Measurements from ENCODE around the gene ZDHHC24. TPM values are rescaled to one million over a fixed set of nuclear protein-coding genes. Genes with fewer than 3 reads are reported as not detected.

ZDHHC24 gene
- total RNA-seq, 4 donors from 2014 or later, result 0.29 to 11.9 (median 8.9) TPM

- no peaks in the 10 kb centered on the region for H3K36me3 ChIP-seq
- H3K27me3 ChIP-seq, result no peaks in the 10 kb centered on the region
- TF ChIP-seq POLR2A (IDR thresholded peaks at IDR 0.05), result no peak
- TF ChIP-seq, protein P1, sequence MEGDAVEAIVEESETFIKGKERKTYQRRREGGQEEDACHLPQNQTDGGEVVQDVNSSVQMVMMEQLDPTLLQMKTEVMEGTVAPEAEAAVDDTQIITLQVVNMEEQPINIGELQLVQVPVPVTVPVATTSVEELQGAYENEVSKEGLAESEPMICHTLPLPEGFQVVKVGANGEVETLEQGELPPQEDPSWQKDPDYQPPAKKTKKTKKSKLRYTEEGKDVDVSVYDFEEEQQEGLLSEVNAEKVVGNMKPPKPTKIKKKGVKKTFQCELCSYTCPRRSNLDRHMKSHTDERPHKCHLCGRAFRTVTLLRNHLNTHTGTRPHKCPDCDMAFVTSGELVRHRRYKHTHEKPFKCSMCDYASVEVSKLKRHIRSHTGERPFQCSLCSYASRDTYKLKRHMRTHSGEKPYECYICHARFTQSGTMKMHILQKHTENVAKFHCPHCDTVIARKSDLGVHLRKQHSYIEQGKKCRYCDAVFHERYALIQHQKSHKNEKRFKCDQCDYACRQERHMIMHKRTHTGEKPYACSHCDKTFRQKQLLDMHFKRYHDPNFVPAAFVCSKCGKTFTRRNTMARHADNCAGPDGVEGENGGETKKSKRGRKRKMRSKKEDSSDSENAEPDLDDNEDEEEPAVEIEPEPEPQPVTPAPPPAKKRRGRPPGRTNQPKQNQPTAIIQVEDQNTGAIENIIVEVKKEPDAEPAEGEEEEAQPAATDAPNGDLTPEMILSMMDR (IDR thresholded peaks at IDR 0.05), result no peak
- no peak overlapping the region for H3K4me3 ChIP-seq
- no peaks in the 10 kb centered on the region for H3K4me1 ChIP-seq
- intact Hi-C loops (cut with DNase I; ENCODE audit: low total_unique reads), result no loop called here
- DNase-seq, result no peak
- H3K27ac ChIP-seq, result no peak overlapping the region
- H3K9me3 ChIP-seq, result no peaks in the 10 kb centered on the region
These were observed 3.2 kb upstream of the ZDHHC24 start for GRCh38 chr11:66548774-66549630.

DNA sequence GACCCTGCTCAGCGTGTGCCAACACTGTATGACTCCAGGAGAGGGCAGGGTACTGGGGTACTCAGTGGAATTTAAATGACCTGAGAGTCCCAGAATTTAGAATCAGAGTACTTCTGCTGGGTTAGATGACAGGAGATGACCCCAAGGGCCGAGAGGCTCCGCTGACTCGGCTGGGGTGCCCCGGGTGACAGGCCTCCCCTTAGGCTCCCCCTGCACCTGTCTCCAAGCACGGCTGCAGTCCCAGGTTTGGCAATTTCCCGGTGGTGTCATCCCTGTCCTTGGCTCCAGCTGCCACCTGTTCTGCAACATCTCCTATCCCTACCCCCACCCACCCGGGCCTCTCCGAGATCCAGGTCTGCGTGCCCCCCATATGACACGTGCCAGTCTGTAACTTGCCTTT lies 2.2 kb upstream of the ZDHHC24 start:
- TF ChIP-seq, protein P1 (IDR thresholded peaks at IDR 0.05), result no peak
- no peak for TF ChIP-seq POLR2A (IDR thresholded peaks at IDR 0.05)
- intact Hi-C loops (cut with DNase I; ENCODE audit: low total_unique reads), result no loop called here
- Histone ChIP-seq H3K36me3 (no peaks in the 10 kb centered on the region), H3K27me3 (no peaks in the 10 kb centered on the region), H3K27ac (no peak overlapping the region), H3K9me3 (no peaks in the 10 kb centered on the region), H3K4me1 (peaks cover 0 to 6% of the 10 kb centered on the region in 2 donors), H3K4me3 (no peak overlapping the region)
- DNase-seq, result no peak

GRCh38 chr11:66547662-66548009 lies 1.8 kb upstream of the ZDHHC24 start:
- no peak for DNase-seq
- H3K4me1 ChIP-seq, result peaks cover 0 to 6% of the 10 kb centered on the region in 2 donors
- peak overlapping the region in 1 of 2 donors; percentile 67 for H3K27ac ChIP-seq
- no peaks in the 10 kb centered on the region for H3K27me3 ChIP-seq
- intact Hi-C loops (cut with DNase I; ENCODE audit: low total_unique reads), result no loop called here
- H3K9me3 ChIP-seq, result no peaks in the 10 kb centered on the region
- TF ChIP-seq, protein P1 (IDR thresholded peaks at IDR 0.05), result no peak
- TF ChIP-seq POLR2A (IDR thresholded peaks at IDR 0.05), result no peak
- H3K36me3 ChIP-seq, result no peaks in the 10 kb centered on the region
- no peak overlapping the region for H3K4me3 ChIP-seq

DNA sequence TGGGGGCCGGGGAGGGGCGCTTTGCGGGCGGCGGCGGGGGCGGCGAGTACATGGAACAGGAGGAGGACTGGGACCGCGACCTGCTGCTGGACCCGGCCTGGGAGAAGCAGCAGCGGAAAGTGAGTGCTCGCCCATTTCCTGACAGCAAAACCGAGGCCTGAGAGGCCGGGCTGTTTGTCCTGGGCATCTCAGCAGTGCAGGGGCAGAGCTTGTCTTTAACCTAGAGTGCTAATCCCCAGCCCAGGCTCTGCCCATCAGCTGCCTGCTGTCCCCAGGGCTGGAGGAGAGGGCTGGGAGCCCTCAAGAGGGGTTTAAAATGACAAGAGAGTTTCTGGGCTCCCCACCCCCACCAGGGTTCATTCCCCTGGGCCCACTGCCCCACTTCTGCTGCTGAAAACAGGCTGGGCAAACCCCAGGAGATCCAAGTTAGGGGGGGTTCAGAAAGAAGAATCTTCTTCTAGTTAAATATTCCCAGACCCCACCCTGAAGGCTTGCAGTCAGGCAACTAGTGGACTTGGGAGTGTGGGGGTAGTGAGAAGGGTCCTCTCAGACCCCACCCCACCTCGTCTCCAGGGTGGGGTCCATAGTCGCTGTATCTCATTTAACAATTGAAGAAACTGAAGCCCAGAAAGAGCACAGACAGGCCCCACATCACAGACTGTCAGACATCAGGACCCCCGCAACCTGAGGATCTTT lies 1.3 kb upstream of the ZDHHC24 start:
- no peak for DNase-seq
- Histone ChIP-seq H3K36me3 (no peaks in the 10 kb centered on the region), H3K9me3 (no peaks in the 10 kb centered on the region), H3K4me1 (peaks cover 0 to 6% of the 10 kb centered on the region in 2 donors), H3K4me3 (peak overlapping the region; percentile 56 to 74), H3K27ac (peak overlapping the region; percentile 41 to 67), H3K27me3 (no peaks in the 10 kb centered on the region)
- intact Hi-C loops (cut with DNase I; ENCODE audit: low total_unique reads), result no loop called here
- TF ChIP-seq POLR2A (IDR thresholded peaks at IDR 0.05), result no peak
- TF ChIP-seq, protein P1 (IDR thresholded peaks at IDR 0.05), result no peak

Measured in uterus (tissue), 4 donors.